ENCODE measurements around the gene CNOT4.
"Not testable (repeated sequence)": the region's sequence is repeated elsewhere in the genome, so short reads cannot be mapped to it uniquely, and the experiment has no call there.

Gene CNOT4

DNA sequence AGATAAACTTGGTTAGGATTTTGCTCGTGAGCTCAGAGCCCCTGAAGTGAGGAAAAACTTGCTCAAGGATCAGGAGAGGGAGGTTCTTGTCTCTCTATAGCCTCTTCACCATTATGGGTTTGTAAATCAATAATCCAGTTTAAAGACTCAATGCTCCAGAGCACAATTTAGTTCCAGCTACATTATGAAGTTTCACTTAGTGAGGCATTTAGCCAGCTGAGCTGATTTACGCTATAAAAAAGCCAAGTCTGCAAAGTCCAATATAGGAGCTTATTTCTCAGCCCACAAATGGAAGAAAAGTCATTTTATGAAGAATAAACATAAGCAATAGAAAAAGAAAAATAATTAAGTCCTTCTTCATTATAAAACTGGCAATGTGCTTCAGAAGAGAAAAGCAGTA is 145.7 kb downstream of the CNOT4 start:
- DNase-seq (ENCODE audit: low read depth) = no peak

DNA sequence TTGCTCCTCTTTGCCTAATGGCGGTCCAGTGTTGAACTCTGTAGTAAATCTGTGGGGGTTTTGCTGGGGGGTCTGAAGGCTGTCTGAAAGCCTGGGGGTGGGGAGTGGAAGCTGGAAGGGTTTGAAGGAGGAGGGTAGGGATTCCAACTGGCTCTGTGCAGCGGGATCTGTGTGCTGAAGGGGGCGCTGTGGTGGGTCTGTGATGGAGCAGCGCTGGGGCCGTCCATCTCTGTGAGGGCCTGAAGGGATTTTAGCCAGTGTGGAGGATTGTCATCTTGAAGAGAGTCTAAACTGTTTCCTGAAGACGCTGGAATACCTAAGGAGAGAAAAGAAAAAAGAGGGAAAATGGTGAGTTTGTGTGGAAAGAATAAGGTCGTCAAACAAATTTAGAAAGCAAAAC is 147.0 kb downstream of the CNOT4 start:
- DNase-seq (ENCODE audit: low read depth) = no peak

DNA sequence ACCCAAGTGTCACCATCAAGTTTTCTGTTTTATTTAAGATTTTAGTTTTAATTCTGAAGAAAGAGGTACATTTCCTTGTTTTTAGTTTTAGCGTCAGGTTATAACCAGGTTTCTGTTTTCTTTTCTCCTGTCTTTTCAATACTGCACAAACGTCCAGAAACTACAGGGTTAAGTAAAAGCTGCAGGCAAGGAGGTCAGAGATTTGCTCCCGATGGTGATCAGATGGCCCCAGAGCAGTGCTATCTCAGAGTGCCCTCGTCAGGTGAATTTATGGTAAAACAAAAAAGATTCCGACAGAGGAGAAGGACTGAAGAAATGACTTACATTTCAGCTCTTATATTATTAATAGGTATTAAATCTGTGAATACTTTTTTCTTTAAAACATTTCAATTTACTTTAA is 148.1 kb downstream of the CNOT4 start:
- DNase-seq (ENCODE audit: low read depth) = no peak

DNA sequence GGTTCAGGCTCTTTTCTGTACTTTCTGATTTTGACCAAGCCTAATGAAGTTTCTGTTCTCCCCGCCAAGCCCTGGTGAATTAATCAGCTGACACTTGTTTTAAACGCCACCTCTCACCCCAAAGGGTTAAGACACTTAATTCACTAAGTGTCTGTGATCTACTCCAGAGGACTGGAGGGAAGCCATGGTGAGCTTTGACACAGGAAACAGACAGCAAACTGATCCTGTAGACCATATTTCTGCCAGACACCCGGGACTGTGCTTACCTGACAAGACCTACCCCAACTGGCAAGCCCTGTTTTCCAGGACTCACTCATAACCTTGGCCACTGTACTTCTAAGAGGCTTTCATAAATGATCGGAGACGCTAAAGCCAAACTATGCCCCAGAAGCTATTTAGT is 150.3 kb downstream of the CNOT4 start:
- DNase-seq (ENCODE audit: low read depth) = no peak

DNA sequence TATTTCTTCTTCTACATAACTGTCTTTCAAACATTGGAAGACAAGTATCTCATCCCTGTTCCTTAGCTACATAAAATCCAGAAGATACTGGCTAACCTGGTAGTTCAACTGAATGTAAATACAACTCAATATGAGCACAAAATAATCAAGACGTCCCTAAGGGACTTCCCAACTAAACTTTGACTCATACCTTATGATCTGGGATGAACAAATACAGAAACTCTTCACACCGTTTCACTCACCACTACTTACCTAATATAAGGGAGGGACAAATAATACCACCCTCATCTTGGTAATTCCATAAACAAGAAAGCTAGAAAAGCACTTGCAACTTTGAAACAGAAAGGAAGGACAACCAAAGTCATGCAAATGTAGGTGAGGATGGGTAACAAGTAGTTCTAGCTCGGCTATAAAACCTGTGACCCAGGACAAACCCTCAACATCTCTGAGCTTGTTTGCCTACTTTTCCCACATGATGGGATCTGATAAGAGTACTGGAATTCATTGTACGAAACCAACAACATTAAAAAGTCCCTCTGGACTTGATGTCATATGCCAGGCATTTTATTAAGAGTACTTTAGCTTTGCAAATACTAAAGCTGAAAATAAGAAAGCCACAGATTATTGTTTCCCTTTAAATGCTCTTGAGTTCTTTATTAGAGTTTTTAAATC is 154.4 kb downstream of the CNOT4 start:
- no peak for DNase-seq (ENCODE audit: low read depth)

DNA sequence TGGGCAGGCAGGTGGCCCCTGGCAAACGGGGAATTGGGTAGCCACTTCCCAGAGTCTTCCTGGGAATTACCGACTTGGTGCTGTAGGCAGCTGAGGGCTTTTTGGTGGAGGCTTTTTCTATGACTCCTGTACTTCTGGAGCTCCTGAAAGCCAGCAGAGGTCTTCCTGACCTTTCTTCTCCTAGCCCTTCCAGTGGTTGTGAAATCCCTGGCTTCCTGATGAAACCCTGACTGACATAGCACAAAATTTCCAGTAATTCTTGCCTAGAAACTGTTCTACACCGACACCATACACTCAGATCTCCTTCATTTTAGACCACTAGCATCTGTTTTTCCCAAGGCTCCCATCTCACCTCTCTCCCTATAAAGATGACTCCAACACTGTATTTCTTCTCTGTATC is 156.1 kb downstream of the CNOT4 start:
- peak; percentile 5 for DNase-seq (ENCODE audit: low read depth)

DNA sequence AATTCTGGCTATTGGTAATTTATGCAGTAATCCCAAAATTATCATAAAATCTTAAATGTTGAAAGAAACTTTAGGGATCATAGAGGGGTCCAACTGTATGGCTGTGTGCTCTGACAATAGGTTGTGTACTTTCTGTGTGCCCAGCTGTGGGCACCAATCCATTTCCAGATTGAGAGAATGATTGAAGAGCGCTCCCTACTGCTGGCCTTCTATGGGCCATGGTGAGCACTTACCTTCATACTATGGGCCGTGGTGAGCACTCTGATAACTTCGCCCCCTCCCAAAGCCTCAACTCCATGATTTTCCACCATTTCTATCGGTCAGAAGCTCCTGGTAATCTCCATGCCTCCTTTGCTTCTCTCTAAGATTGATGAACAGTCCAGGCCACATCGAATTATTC is 157.6 kb downstream of the CNOT4 start:
- DNase-seq (ENCODE audit: low read depth) = no peak

DNA sequence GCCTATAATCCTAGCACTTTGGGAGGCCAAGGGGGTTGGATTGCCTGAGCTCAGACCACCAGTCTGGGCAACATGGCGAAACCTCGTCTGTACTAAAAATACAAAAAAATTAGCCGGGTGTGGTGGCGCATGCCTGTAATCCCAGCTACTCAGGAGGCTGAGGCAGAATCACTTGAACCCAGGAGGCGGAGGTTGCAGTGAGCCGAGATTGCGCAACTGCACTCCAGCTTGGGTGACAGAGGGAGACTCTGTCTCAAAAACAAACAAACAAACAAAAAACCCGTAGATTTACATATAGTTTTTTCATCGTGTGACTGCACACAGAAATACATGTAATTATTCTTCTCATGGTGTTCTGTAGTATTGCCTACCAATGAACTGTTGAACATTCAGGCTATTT is 158.8 kb downstream of the CNOT4 start:
- not testable (repeated sequence) for DNase-seq (ENCODE audit: low read depth)

DNA sequence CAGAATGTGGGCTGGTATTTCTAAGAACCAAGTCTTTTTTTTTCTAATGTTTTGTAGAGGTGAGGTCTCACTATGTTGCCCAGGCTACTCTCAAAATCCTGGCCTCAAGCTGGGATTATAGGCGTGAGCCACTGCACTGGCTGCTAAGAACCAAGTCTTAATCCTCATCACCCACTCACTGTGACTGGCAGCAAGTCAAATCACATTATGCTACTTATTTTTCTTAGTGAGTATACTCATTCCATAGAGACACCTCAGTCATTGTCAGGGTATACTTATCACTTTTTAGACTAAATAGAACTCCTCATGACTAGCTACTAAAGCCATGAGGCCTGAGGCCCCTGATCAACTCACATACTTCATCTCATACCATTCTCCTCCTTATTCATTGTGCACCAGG is 160.2 kb downstream of the CNOT4 start:
- DNase-seq (ENCODE audit: low read depth) = peak; percentile 43

DNA sequence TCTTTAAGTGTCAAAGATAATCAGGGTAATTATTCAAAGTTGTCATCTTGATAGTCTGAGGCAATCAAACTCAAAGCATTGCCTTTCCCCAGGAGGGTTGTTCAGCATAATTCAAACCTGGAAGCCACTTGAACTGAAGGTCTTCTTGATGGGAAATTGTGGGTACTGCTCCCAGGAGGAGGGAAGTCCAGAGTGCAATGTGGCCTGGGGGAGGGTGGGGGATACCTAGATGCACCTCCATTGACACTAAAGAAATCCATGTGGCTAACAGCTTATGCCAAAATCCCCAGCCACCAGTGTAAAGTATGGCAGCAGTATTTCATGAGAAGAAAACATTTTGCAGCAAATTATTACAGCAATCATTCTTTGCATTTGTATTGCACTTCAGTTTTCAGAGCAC is 161.4 kb downstream of the CNOT4 start:
- no peak for DNase-seq (ENCODE audit: low read depth)

DNA sequence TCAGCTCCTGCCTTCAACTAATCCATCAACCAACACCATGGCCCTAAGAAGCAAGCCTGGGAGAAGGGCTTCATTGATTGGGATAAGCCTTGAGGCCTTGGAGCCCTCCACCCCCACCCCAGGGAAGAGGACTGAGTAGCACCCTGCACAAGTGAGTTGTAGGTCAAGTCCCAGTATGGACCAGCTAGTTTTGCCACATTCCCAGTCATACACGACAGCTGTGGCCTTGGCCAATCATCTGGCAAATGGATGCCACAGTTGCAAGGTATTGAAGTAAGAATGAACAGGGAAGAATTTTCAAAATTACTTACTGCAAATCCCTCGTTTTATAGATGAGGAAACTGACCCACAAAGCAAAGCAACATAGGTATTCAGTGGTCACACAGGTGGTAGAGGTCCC is 166.5 kb downstream of the CNOT4 start:
- DNase-seq (ENCODE audit: low read depth) = no peak

DNA sequence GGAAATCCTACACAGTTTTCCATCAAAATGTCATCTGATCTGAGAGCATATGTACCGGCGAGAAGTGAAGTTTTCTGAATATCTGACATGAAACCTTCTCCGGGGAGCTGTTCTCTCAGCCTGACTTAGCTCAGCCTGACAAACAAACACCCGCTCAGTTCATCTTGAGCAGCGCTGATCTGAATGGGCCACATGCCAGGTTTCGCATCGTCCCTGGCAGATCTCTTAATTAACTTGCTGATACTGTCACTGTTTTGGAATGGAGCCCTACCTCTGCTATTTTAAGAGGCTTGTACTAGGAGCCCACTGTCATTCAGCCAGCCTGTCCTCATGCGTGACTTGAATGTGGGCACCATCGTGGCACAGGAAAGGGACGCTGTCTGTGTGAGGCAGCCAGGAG is 167.0 kb downstream of the CNOT4 start:
- no peak for DNase-seq (ENCODE audit: low read depth)

DNA sequence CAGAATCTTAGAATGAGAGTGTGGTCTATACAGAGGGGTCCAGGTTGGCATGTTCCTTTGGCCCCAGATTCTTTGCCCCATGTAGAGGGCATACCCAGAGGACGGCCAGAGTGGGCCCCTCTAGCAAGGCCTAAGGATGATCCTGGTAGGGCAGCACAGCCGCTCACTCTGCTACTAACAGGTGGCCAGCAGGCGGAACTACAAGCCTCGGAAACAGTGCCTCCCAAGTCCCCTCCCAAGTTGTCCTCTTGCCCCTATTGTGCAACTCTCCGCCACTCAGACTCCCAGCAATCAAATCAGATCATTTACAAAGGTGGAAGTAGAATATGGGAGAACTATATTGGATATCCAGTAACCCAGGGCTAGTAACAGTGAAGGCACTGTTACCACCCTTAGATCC is 168.9 kb downstream of the CNOT4 start:
- DNase-seq (ENCODE audit: low read depth) = no peak

DNA sequence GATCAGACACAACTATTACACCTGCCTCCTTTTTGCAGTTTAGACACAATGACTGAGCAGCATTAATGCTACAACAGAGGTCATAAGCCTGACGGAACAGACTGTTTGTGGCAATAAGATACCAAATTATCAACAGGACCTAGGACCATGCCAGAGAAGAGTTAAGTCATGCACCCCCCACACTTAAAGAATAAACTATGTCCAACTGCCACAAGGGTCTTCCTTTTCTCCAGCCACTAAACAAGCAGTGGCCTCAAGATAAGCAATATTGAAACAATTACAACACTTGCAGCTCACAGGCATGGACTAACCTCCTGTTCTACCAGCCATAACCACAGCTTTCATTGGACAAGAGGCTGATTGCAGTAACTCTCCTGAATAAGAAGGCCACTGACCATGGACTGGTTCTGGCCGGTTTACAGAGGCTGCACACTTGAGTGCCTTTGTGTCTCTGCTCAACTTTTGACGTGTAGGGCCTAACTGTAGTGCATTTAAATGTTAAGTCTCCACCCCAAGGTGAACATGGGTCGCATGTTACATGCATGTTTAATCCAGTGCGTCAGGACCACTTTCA is 171.8 kb downstream of the CNOT4 start:
- DNase-seq (ENCODE audit: low read depth) = no peak

DNA sequence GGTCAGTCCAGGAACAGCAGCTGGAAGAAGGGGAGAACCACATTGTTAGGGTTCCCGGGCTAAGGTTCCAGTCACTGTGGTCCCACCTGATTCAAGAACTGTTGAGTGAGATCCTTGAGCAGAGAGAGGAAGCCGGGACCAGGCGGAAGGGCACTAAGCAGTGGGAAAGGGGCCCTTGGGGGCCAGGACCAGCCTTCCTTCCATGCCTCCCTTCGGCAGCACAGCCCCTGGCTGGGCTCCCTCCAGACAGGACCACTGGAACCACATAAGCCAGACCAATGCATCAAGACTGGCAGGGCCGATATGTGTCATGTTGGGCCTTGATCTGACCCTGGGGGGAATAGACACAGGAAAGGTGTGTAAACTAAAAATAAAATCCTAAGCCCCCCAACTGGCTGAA is 172.4 kb downstream of the CNOT4 start:
- DNase-seq (ENCODE audit: low read depth) = no peak

DNA sequence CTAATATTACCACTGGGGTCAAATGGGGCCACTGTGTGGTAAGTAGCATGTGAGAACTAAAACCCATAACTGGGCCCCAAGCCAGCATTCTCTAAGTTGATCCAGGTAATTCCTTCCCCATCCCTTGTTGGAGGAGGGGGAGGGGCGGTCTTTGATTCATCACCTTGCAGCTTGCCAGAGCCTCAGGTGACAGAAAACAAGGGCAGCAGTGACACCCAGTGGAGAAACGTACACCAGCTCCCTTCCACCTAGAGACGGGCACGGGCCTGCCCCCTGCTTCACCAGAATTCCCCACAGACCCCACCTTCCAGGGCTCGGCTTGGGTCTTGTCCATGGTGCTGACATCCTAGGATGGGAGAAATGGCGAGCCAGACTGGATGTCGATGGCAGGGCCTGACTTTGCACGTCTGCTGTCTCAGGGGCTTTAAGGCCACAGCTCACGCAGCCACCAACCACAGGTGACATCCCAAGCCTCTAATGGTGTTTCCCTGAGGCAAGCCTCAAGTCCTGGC is 174.2 kb downstream of the CNOT4 start:
- peak; percentile 37 for DNase-seq (ENCODE audit: low read depth)

DNA sequence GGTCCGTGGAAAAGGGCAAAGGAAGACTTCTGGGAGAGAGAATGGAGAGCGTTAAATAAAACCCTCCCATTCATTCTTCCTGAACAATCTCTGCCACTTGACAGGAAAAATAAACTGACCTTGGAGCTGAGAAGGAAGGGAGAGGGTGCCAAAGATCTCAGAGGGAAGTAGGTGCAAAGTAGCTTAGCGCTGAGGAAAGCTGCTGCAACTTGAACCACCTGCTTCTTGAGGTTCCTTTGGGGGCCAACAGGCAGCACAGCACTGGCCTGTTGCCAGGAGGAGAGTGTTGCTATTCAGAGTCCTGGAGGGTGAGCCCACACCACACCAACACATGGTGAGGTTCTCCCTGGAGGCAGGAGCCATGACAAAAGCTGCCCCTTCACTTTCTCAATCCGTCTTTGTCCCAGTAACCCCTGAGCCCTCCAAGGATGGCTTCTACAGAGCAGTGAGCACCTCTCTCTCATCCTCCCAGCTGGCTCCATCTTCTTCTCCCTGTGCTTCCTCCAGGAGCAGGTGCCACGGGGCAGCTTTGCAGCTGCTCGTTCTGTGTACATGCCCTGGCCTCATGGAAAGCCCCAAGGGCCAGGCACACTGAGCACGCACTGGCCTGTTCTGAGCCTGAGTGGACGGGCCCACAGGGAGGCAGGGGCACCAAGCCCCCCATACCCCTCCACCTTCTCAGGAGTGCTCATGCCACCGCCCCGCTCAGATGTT is 174.9 kb downstream of the CNOT4 start:
- DNase-seq (ENCODE audit: low read depth) = no peak

DNA sequence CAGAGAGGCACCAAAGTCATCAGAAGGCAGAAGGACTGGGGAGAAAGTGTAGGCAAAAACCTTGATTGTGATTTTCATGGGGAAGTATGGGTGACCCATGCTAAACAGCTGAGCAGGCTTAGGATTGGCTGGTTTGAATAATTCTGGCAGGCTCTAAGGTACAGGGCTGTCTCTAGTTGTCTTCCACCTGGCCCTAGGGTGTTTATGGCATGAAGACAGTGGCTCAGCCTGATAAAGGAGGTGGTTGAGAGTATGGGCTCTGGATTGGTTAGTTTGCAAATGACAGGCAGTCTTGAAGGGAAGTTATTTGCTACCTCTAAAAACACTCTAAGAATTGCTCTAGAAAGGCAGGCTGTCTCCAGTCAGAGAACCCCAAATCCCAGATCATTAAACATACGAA is 176.0 kb downstream of the CNOT4 start:
- DNase-seq (ENCODE audit: low read depth) = no peak

DNA sequence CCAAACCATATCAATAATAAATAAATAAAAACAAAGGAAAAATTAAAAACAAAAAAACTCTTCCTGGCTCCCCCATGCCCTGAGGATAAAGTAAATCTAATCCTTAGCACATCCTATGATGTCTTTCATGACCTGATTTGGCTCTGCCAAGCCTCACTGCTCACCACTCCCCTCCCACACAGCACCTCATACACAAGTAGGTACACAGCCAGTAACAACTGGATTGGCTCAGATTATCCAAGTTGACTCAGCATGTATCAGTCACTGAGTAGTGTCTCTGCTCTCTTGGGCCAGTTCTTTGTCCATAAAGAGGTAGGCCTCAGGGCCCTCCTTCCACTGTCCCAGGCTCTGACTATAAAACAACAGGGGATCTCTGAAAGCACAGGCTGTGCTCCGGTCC is 176.7 kb downstream of the CNOT4 start:
- DNase-seq (ENCODE audit: low read depth) = peak; percentile 7

DNA sequence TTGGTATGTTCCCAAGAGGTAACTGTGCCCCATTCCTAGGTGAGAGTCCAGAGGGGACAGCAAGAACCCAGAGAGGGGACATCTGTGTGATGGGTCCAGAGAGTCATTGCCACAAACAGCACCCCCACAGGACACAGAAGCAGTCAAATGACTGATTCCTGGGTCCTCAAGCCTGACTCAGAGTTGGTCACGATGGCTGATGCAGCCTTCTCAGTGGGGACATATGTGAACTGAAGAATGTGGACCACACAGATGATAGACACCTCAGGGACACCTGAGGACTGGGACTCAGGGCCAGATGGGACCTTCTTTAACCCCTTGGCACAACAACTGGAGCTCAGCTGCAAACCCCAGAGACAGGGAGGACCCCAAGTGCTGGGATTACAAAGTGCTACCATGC is 179.8 kb downstream of the CNOT4 start:
- no peak for DNase-seq (ENCODE audit: low read depth)

DNA sequence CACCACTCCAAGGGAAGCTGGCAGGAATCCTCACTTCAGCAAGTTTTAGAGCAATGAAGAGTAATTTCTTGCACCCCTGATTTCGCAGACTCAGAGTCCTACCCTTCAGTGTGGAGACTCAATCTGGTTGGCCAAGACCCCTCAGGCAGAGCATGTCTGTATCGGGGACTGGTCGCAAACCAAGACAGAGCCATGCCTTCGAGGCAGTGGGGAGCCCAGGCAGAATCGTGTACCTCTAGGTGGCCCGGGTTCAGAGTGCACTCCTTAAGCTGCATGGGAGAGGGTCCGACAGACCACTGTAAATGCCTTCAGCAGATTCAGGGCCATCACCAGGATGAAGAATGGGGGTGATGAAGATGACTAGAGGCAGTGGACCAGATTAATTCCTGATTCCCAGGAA is 181.4 kb downstream of the CNOT4 start:
- DNase-seq (ENCODE audit: low read depth) = no peak

DNA sequence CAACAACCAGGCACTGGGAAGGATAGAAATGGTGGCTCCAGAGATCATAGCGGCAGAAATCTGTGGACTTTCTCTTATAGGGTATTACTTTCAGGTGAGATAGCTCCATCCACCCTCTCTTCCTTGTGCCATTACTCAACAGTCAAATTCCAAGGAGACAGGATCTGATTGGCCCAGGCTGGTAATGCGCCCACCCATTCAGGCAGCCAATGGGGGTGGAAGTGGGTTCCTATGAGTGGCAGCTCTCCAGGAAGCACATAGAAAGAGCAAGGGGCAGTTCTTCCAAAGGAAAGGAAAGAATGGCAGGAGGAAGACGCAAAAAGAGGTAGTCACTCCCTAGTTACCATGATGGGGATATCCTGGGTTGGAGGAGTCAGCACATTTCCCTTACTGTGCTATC is 181.8 kb downstream of the CNOT4 start:
- DNase-seq (ENCODE audit: low read depth) = no peak

DNA sequence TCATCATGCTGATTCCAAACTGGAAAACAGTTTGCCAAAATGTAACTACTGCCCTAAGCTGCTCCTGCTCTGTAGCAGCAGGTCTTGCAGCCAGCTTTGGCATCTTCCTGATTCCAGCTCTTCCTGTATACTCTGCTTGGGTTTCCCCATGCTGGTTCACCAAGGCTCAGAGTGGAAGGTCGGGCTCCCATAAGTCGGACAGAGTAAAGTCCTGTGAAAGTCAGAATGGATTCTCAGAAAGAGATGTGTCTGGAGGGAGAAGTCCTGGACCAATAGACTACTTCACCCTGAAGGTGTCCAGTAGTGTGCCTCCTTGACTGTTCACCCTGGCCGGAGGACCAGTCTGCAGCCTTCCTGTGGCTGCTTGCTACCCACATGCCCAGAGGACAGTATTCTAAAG is 182.4 kb downstream of the CNOT4 start:
- no peak for DNase-seq (ENCODE audit: low read depth)

All from iris pigment epithelial cell (primary cell).